GM12878 (cell line): Measurements from ENCODE around the gene TXNRD1. TPM values are rescaled to one million over a fixed set of nuclear protein-coding genes. Genes with fewer than 3 reads are reported as not detected.

Source experiments
- ATAC-seq: fragments of 200-7000 bp; cut with Tn5 transposase; 3 replicates; pipeline ENCODE4 v1.9.1; 2020; ENCODE audit warnings: mild to moderate bottlenecking, moderate library complexity
- BruUV-seq: library from RNA; stranded (reverse); fragments of 400-500 nt; replicated peaks from 2 replicates; lab custom pipeline; 2021; lab: Mats Ljungman, UMichigan
- CTCF ChIA-PET: fragments of 300-600 bp; sonication (Branson Sonifier 250); formaldehyde crosslinking; extraction: SDS; loops from one replicate; lab custom pipeline; 2021; ENCODE audit warnings: inconsistent platforms; lab: Yijun Ruan, JAX
- POLR2A ChIA-PET: fragments of 350-600 bp; formaldehyde crosslinking; extraction: SDS; loops from one replicate; lab custom pipeline; 2021; ENCODE audit warnings: inconsistent platforms; lab: Charles Lee
- RAD21 ChIA-PET: fragments of 300-600 bp; sonication (Branson Sonifier 250); formaldehyde crosslinking; loops from one replicate; lab custom pipeline; 2023; ENCODE audit warnings: antibody characterized with exemption; ENCODE audit not compliant: unreplicated experiment; lab: Charles Lee
- SMC1A ChIA-PET: fragments of 300-600 bp; sonication (Branson Sonifier 250); formaldehyde crosslinking; loops from one replicate; lab custom pipeline; 2023; ENCODE audit not compliant: unreplicated experiment, uncharacterized antibody; lab: Charles Lee
- DNase-seq: peaks from one replicate; pipeline ENCODE4 v3.0.0-alpha.2; 2011; ENCODE audit warnings: low read depth, low spot score
- FAIRE-seq: peaks from 3 replicates; lab custom pipeline; 2011; peaks lifted over from hg19 to GRCh38; lab: Jason Lieb, UNC
- H2AFZ ChIP-seq: 2 replicates; pipeline ENCODE4 v1.6.0; 2011; ENCODE audit warnings: low read depth, low read length, control low read depth; ENCODE audit not compliant: control insufficient read depth
- H3K27ac ChIP-seq: 2 replicates; pipeline ENCODE4 v1.5.1; 2011; ENCODE audit warnings: control low read depth; ENCODE audit not compliant: control insufficient read depth, insufficient read depth
- H3K27me3 ChIP-seq, 2 experiments: replicated peaks in 1 of 2; 2 replicates each; pipeline versions ENCODE4 v1.6.0 to v1.6.1; 2011; ENCODE audit warnings: low read length in 1 of 2; ENCODE audit not compliant: control insufficient read depth in 2 of 2, insufficient read depth in 2 of 2
- H3K36me3 ChIP-seq, 2 experiments: 2 replicates each; pipeline ENCODE4 v1.5.1; 2011; ENCODE audit warnings: low read length in 1 of 2; ENCODE audit not compliant: control insufficient read depth in 2 of 2, insufficient read depth in 2 of 2
- H3K4me1 ChIP-seq: 2 replicates; pipeline ENCODE4 v1.6.1; 2011; ENCODE audit warnings: mild to moderate bottlenecking, low read length, moderate library complexity, mixed read lengths; ENCODE audit not compliant: control insufficient read depth, insufficient read depth
- H3K4me2 ChIP-seq: 2 replicates; pipeline ENCODE4 v1.6.0; 2011; ENCODE audit warnings: control low read depth; ENCODE audit not compliant: control insufficient read depth, insufficient read depth
- H3K4me3 ChIP-seq: fragments of 200-600 bp; sonication (generic); 2 replicates; pipeline ENCODE4 v1.5.1; 2016
- H3K79me2 ChIP-seq: 2 replicates; pipeline ENCODE4 v1.6.0; 2011; ENCODE audit warnings: low read length; ENCODE audit not compliant: control insufficient read depth, insufficient read depth
- H3K9ac ChIP-seq: 2 replicates; pipeline ENCODE4 v1.8.0; 2011; ENCODE audit warnings: low read length, control low read depth, mixed read lengths; ENCODE audit not compliant: control insufficient read depth, insufficient read depth
- H3K9me3 ChIP-seq: replicated peaks from 3 replicates; pipeline ENCODE4 v1.5.1; 2011; ENCODE audit warnings: mild to moderate bottlenecking, low read length; ENCODE audit not compliant: control insufficient read depth, insufficient read depth
- H4K20me1 ChIP-seq: 2 replicates; pipeline ENCODE4 v1.6.0; 2011; ENCODE audit not compliant: control insufficient read depth, insufficient read depth
- ATF7 ChIP-seq: fragments of 450-650 bp; IDR thresholded peaks from 2 replicates; pipeline ENCODE4 v1.6.1; 2016; ENCODE audit warnings: low read depth, mild to moderate bottlenecking
- BMI1 ChIP-seq: fragments of 450-650 bp; IDR thresholded peaks from 2 replicates; pipeline ENCODE4 v1.6.1; 2016; ENCODE audit warnings: mild to moderate bottlenecking, moderate library complexity, borderline replicate concordance
- FOXK2 ChIP-seq: fragments of 450-650 bp; IDR thresholded peaks from 2 replicates; pipeline ENCODE4 v1.6.1; 2017; ENCODE audit warnings: mild to moderate bottlenecking, moderate library complexity
- MAX ChIP-seq: IDR thresholded peaks from 2 replicates; pipeline ENCODE4 v1.6.1; 2012; ENCODE audit warnings: low read depth, low read length, improper control_type of control experiment
- NFYA ChIP-seq: IDR thresholded peaks from 2 replicates; pipeline ENCODE4 v1.6.1; 2011; ENCODE audit warnings: low read depth, mild to moderate bottlenecking, low read length, improper control_type of control experiment, borderline replicate concordance
- NR2C1 ChIP-seq: fragments of 450-650 bp; IDR thresholded peaks from 2 replicates; pipeline ENCODE4 v1.6.1; 2017; ENCODE audit warnings: antibody characterized with exemption, mild to moderate bottlenecking, moderate library complexity
- NR2C2 ChIP-seq: IDR thresholded peaks from 2 replicates; pipeline ENCODE4 v1.6.1; 2011; ENCODE audit warnings: borderline replicate concordance, low read depth; ENCODE audit not compliant: control insufficient read depth, insufficient read length
- REST ChIP-seq: IDR thresholded peaks from 2 replicates; pipeline ENCODE4 v1.6.1; 2012; ENCODE audit warnings: mild to moderate bottlenecking, low read depth, low read length
- SMAD1 ChIP-seq: fragments of 450-650 bp; IDR thresholded peaks from 2 replicates; pipeline ENCODE4 v1.6.1; 2018; ENCODE audit warnings: mild to moderate bottlenecking, low read depth; ENCODE audit not compliant: partially characterized antibody
- YBX1 ChIP-seq: fragments of 450-650 bp; IDR thresholded peaks from 2 replicates; pipeline ENCODE4 v1.6.1; 2016; ENCODE audit warnings: antibody characterized with exemption
- ZNF24 ChIP-seq: fragments of 450-650 bp; IDR thresholded peaks from 2 replicates; pipeline ENCODE4 v1.6.1; 2017; ENCODE audit warnings: antibody characterized with exemption, mild to moderate bottlenecking
- ZNF622 ChIP-seq: fragments of 450-650 bp; IDR thresholded peaks from 2 replicates; pipeline ENCODE4 v1.6.1; 2017; ENCODE audit warnings: mild to moderate bottlenecking, inconsistent platforms
- ZZZ3 ChIP-seq: IDR thresholded peaks from 2 replicates; pipeline ENCODE4 v1.6.1; 2011; ENCODE audit warnings: low read depth; ENCODE audit not compliant: control insufficient read depth, insufficient read length
- WGBS: methylation state at CpG from one replicate; pipeline ENCODE4 v1.1.6; 2016; ENCODE audit warnings: low lambda C conversion rate; ENCODE audit not compliant: insufficient replicate concordance, insufficient coverage; ENCODE audit errors: missing lambda C conversion rate; 5-methylcytosine and 5-hydroxymethylcytosine counted together
- in situ Hi-C: fragments of 300-500 bp; cut with MboI; formaldehyde crosslinking; loops from 9 replicates; pipeline ENCODE4 v1.14.3; 2018; ENCODE audit warnings: mixed read lengths
- intact Hi-C: fragments of 100-400 bp; cut with micrococcal nuclease; formaldehyde crosslinking; loops from one replicate; pipeline ENCODE4 v1.14.2; 2022; ENCODE audit not compliant: unreplicated experiment
- polyA plus RNA-seq, 11 experiments: library from polyadenylated mRNA; depleted of rRNA in 4 of 11; unstranded in 6 of 11; stranded (reverse) in 5 of 11; fragments of >200 nt; fragmentation: Nextera tagmentation in 4 of 11; fragmentation: Illumina TruSeq in 1 of 11; extraction: Ambion mirVana in 4 of 11; extraction: Trizol in 1 of 11; gene quantifications; 1 replicate in 1 of 11; 2 replicates in 10 of 11; pipeline versions ENCODE4 v1.2.1 to v1.2.3, GENCODE V29; 2011 to 2016; ENCODE audit warnings: inconsistent platforms in 2 of 11, missing spikeins in 2 of 11, low read depth in 1 of 11
- total RNA-seq, 4 experiments: library from RNA; depleted of rRNA in 3 of 4; stranded (reverse); fragments of >200 nt in 3 of 4; fragmentation: Illumina TruSeq in 1 of 4; extraction: Trizol in 1 of 4; gene quantifications; 2 replicates each; pipeline versions ENCODE4 v1.2.1 to v1.2.3, GENCODE V29; 2013 to 2021
- TF ChIP-seq, protein P1 (sequence below): fragments of 450-650 bp; formaldehyde crosslinking; IDR thresholded peaks from 2 replicates; pipeline ENCODE4 v1.4.0; 2022; ENCODE audit warnings: mild to moderate bottlenecking, moderate library complexity
- TF ChIP-seq, protein P2 (sequence below): IDR thresholded peaks from 2 replicates; pipeline ENCODE4 v1.6.1; 2012; ENCODE audit warnings: low read depth, low read length, improper control_type of control experiment
- TF ChIP-seq, protein P3 (sequence below): IDR thresholded peaks from 2 replicates; pipeline ENCODE4 v1.6.1; 2012; ENCODE audit warnings: low read depth, low read length, improper control_type of control experiment

TXNRD1 gene
- total and polyA plus RNA-seq, 10 of the 15 experiments (the other 5 are each of a cell fraction or from before 2014, with no cell fraction given) = 52.6 to 84.6 (median 67.8) TPM

GRCh38 chr12:104165801-104166200 lies 49.8 kb upstream of the TXNRD1 start:
- no peaks in the 10 kb centered on the region for H3K27me3 ChIP-seq
- no peak overlapping the region for H3K4me2 ChIP-seq
- ChIA-PET POLR2A (no interaction called here), RAD21 (no interaction called here), SMC1A (interaction anchor here (0.6 kb wide), 1 partner anchor 12 kb away, joined by 3 read pairs; no protein-coding TSS in a partner anchor), CTCF (interaction anchor here (1.0 to 1.1 kb wide), 2 partner anchors 192 to 282 kb away, joined by 3 to 5 read pairs; no protein-coding TSS in a partner anchor)
- H3K4me1 ChIP-seq = no peaks in the 10 kb centered on the region
- no peaks in the 10 kb centered on the region for H3K36me3 ChIP-seq
- H3K4me3 ChIP-seq = no peak overlapping the region
- TF ChIP-seq NR2C2 = no peak
- TF ChIP-seq FOXK2 = no peak
- no peak for TF ChIP-seq REST
- no peak for TF ChIP-seq SMAD1
- no peak for TF ChIP-seq ZNF622
- no peak for TF ChIP-seq NFYA
- TF ChIP-seq ZZZ3 = no peak
- no peak for TF ChIP-seq YBX1
- TF ChIP-seq BMI1 = no peak
- no peak for TF ChIP-seq MAX
- no peak for TF ChIP-seq ATF7
- TF ChIP-seq, protein P1, sequence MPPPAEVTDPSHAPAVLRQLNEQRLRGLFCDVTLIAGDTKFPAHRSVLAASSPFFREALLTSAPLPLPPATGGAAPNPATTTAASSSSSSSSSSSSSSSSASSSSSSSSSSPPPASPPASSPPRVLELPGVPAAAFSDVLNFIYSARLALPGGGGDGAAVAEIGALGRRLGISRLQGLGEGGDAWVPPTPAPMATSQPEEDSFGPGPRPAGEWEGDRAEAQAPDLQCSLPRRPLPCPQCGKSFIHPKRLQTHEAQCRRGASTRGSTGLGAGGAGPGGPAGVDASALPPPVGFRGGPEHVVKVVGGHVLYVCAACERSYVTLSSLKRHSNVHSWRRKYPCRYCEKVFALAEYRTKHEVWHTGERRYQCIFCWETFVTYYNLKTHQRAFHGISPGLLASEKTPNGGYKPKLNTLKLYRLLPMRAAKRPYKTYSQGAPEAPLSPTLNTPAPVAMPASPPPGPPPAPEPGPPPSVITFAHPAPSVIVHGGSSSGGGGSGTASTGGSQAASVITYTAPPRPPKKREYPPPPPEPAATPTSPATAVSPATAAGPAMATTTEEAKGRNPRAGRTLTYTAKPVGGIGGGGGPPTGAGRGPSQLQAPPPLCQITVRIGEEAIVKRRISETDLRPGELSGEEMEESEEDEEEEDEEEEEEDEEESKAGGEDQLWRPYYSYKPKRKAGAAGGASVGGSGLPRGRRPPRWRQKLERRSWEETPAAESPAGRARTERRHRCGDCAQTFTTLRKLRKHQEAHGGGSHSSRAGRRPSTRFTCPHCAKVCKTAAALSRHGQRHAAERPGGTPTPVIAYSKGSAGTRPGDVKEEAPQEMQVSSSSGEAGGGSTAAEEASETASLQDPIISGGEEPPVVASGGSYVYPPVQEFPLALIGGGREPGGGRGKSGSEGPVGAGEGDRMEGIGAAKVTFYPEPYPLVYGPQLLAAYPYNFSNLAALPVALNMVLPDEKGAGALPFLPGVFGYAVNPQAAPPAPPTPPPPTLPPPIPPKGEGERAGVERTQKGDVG (CRISPR knock-in tag) = no peak
- no peak for TF ChIP-seq ZNF24
- TF ChIP-seq, protein P2, sequence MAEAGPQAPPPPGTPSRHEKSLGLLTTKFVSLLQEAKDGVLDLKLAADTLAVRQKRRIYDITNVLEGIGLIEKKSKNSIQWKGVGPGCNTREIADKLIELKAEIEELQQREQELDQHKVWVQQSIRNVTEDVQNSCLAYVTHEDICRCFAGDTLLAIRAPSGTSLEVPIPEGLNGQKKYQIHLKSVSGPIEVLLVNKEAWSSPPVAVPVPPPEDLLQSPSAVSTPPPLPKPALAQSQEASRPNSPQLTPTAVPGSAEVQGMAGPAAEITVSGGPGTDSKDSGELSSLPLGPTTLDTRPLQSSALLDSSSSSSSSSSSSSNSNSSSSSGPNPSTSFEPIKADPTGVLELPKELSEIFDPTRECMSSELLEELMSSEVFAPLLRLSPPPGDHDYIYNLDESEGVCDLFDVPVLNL = no peak
- no peak for TF ChIP-seq NR2C1
- TF ChIP-seq, protein P3, sequence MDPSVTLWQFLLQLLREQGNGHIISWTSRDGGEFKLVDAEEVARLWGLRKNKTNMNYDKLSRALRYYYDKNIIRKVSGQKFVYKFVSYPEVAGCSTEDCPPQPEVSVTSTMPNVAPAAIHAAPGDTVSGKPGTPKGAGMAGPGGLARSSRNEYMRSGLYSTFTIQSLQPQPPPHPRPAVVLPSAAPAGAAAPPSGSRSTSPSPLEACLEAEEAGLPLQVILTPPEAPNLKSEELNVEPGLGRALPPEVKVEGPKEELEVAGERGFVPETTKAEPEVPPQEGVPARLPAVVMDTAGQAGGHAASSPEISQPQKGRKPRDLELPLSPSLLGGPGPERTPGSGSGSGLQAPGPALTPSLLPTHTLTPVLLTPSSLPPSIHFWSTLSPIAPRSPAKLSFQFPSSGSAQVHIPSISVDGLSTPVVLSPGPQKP = no peak
- WGBS = 7% methylated on average over 2 of the region's 2 CpGs
- intact Hi-C loops (no loop called here), in situ Hi-C loops (no loop called here)
- no peak for ATAC-seq
- BruUV-seq = no TSS peak
- H3K9me3 ChIP-seq = no peaks in the 10 kb centered on the region
- no peaks in the 10 kb centered on the region for H4K20me1 ChIP-seq
- no peaks in the 10 kb centered on the region for H3K79me2 ChIP-seq
- no peak overlapping the region for H3K9ac ChIP-seq
- no peak overlapping the region for H3K27ac ChIP-seq
- DNase-seq = no peak
- no peak overlapping the region for H2AFZ ChIP-seq
- FAIRE-seq = no peak
